CD4-positive, alpha-beta T cell treated with Interleukin-21 for 1 hour (primary cell): ENCODE results near the gene LY6G6C.

Experiments used
- DNase-seq: peaks from one replicate; pipeline ENCODE4 v3.0.0-alpha.2; 2020

Gene LY6G6C

GRCh38 chr6:31676904-31677303, 44.6 kb downstream of the LY6G6C start:
- DNase-seq: no peak

- no peak for DNase-seq
Observed at GRCh38 chr6:31676322-31676903, 45.1 kb downstream of the LY6G6C start.

GRCh38 chr6:31669676-31670075, 51.9 kb downstream of the LY6G6C start, which contains the start of gene LY6G5B:
Gene LY6G5B, plus strand, starts transcription at chr6:31669976. Its CDS starts 975 bp downstream, at chr6:31670951.
- no peak for DNase-seq
